ENCODE measurements around the gene GNB4.

GNB4 gene
- total RNA-seq, result 0 to 1.6 reads per million in 2 donors

DNA sequence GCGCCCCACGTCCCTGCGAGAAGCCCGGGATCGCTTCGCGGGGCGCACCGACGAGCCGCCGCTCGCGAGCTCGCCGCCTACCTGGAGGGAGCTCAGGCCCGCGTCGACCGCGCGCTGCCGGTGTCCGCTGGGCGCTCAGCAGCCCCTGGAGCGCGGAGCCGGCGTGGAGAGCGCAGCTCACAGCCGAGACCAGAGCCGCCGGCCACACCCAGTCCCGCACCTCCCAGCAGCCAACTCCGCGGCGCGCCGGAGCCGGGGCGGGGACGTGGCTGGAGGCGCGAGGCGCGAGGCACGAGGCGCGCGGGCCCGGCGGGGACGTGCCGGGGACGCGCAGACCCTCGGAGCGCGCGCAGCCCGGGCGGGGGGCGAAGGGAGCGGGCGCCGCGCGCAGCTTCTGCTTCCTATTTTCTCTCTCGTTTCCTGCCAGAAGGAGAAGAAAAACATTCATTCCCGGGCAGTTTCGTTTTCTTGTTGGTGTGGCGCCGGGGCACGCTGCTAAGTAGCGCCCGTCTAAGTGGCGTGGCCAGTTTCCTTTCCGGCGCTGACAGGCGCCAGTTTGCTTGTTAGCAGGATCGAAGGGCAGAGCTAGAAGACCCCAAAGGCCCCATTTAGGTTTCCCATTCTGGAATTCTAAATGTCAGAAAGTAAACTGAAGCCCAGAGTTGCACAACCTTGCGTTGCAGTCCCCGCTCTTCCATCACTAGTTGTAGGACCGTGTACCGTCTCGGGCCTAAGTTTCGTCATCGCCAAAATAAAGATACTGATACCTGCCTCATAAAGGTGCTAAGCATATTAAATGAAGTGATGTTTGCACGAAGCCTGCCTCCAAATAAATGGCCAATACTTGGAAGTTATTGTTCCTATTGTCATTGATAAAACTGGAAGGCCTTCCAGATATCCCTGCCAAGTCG lies at the start of gene GNB4:
Gene GNB4 (minus strand): TSS at position 206 of the 911 bp plus-strand sequence. CDS start 25,270 bp downstream, outside the sequence.
- peak in 2 of 5 experiments; percentile 8 to 83 for DNase-seq

- DNase-seq, result no peak
These were observed 44.2 kb upstream of the GNB4 start for GRCh38 chr3:179495483-179495882.

GRCh38 chr3:179493260-179493659 lies 42.0 kb upstream of the GNB4 start:
- DNase-seq, result no peak

GRCh38 chr3:179488213-179488612 lies 36.9 kb upstream of the GNB4 start:
- DNase-seq, result no peak

DNA sequence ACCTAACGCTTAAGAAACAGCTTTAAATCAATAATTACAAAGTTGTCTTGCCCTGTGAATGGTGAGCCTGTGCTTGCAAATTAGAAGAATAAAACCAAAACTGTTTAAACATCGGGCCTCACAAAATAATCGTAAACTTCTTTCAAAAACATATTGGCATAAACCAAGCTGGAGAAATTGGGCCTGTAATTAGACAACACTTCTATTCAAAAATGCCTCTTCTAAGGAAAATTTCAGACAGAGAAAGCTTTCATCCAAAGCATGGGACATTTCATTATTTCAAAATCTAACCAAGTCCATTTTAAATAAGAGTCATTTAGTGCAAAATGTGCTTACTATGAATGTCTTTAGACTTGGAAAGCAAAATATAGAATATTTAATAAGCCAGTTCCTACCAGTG lies 35.5 kb upstream of the GNB4 start:
- DNase-seq, result no peak

DNA sequence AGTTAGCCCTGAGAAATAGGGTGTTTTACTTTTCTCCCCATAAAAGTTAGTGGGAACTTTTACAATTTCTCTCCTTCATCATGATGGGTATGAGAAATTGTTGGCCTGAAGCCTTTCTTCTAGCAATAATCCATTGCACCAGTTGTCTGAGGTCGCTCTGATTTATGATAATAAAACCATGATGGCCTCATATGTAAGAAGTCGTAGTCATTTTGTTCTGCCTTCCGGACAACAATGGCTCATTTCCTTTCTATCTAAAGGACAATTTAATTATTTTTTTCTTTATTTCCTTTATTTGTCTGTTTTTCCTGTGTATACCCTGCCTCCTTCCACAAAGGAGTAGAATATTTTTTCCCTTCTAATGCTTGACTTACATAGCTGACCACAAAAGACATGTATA lies 31.6 kb upstream of the GNB4 start:
- DNase-seq, result no peak

DNA sequence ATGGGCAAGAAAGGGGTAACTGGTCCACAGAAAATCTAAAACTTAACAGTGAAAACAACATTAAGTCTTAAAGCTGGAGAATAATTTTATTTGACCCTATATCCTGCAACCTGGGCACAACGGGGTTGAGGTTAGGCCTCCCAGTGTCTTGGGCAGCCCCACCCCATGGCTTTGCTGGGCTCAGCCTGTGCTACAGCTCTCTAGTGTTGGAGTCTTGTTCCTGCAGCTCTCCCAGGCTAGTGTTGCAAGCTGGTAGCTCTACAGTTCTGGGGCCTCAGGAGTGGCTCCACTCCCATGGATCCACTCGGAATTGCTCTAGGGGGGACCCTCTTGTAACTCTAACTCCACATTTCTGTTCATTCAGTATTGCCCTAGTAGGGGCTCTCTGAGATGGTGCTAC lies 24.9 kb upstream of the GNB4 start:
- DNase-seq, result no peak

- no peak for DNase-seq
These were observed 23.2 kb upstream of the GNB4 start for GRCh38 chr3:179474480-179474879.

DNA sequence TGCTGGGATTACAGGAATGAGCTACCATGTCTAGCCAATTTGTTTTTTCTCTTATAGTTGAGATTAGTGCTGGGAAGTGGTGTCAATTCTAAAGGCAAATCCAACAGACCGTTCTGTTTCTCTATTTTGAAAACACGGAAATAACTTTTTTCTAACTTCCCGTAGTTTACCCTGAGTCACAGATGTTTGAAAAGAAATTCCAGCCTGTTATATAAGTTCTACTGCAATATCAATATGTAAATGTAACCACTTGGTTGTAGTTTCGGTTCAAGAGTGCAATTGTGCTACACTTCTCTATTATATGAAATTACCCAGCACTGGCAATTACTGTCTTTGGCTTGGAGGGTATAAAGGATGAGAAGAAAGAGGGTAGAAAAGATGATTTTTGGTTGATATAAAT lies 22.3 kb upstream of the GNB4 start:
- DNase-seq, result no peak

GRCh38 chr3:179464323-179465092 lies 13.2 kb upstream of the GNB4 start:
- peak in 1 of 5 experiments; percentile 69 for DNase-seq

GRCh38 chr3:179463319-179463718 lies 12.0 kb upstream of the GNB4 start:
- no peak for DNase-seq

DNA sequence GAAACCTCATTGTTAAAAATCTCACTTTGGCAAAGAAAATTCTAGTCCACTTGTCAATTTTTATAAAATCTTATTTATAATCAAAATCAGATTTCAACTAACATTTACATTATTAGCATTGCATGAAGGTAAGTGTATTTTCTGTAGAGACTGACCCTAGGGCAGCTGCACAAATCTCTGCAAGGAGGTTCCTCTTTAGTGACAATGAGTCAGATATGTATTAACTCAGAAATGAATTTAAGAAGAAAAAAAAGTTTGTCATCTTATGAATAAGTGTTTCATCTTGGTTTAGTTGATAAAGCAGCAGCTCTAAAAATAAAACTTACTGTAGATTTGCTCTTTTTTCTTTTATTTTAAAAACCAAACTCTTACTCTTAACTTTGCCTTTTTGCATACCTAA lies 9.0 kb upstream of the GNB4 start:
- DNase-seq, result peak in 1 of 5 experiments; percentile 43

- DNase-seq, result no peak
These were observed 4.7 kb upstream of the GNB4 start for GRCh38 chr3:179455954-179456353.

DNA sequence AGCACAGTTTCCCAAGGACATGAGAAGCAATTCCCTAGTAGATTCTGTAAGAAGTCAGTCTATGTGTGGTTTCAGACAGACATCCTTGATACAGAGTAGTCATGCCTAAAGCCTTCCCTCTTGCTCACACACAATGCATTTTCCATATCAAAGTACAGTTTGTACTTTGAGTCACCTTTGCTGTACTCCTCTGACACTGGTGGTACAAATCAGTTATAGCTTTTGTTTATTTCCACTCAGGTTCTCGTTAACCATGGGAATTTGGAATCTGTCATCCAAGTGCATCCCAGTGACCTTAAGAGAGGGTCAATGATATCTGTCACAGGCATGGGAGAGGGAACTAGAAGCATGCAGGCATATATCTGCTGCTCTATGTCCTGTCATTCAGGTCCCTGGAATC lies 3.6 kb upstream of the GNB4 start:
- no peak for DNase-seq

- DNase-seq, result no peak
These were observed 2.7 kb upstream of the GNB4 start for GRCh38 chr3:179453967-179454366.

- DNase-seq, result no peak
These were observed 1.6 kb upstream of the GNB4 start for GRCh38 chr3:179452872-179453271.

DNA sequence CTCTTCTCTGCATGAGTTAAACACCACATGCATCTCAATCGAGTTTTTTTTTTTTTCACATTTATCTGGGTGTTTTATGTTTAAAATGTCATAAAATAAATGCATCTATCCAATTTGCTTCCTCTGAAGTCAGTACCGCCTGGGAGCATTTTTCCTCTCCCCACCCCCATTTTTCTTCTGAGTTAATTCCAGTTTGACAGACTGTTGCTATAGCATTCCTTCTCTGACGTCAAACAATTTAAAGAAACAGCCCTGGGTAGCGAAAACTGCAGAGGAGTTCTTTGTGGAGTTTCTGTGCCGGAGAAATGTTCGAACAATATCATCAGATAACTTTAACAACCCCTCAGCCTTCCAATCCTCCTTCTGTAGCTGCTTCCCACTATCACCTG lies 900 bp upstream of the GNB4 start:
- no peak for DNase-seq

- no peak for DNase-seq
These were observed 387 bp downstream of the GNB4 start for GRCh38 chr3:179450901-179451264.

DNA sequence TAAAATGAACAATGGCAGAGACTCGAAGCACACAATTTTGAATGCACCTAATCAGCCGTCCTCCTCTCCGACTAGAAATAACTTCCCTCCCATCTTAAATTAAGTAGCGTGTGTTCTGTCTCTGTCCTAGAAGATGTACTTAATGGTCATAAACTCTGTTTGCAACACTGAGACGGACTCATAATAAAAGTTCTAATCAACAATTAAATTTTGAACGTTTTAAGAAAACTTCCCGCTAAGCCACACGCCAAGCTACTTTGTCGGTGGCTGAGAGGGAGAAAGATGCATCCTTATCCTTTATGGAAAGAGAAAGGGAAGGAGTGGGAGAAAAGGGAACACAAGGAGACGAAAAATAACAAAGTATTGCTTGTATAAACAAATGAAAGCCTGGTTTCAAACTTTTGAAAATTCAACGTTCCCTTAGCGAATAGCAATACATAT lies 989 bp downstream of the GNB4 start:
- DNase-seq, result no peak

GRCh38 chr3:179449636-179450035 lies 1.6 kb downstream of the GNB4 start:
- no peak for DNase-seq

DNA sequence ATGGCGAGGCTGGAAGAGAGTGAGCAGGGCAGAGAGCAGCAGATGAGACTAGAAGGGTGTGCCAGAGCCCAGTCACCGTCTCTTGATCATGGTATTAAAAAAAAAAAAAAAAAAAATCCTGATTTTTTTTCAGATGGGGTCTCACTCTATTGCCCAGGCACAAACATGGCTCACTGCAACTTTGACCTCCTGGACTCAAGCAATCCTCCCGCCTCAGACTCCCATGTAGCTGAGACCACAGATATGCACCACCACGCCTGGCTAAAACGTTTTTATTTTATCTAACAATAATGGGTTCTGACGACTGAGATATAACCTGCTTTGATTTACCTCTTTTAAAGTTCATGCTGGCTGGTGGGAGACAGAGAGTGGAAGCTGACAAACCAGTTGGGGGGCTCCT lies 4.0 kb downstream of the GNB4 start:
- DNase-seq, result no peak

GRCh38 chr3:179446501-179446900 lies 4.8 kb downstream of the GNB4 start:
- DNase-seq, result peak in 1 of 5 experiments; percentile 58

DNA sequence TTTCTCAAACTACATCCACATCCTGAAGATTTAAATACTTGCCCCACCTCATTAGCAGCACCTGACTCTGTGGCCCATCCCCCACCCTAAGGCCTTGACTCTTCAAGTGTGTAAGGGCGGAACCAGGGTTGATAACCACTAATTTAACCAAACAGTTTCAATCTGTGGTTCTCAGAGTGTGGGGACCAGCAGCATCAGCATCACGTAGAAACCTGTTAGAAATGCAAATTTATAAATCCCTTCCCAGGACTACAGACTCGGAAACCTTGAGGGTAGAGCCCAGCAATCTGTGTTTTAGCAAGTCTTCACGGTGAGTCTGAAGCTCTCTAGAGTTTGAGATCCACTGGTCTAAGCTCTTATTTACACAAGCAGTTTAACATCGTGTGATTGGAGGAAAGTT lies 12.4 kb downstream of the GNB4 start:
- peak in 1 of 5 experiments; percentile 46 for DNase-seq

- no peak for DNase-seq
These were observed 14.8 kb downstream of the GNB4 start for GRCh38 chr3:179436517-179436916.
